GM23248 (cell line): Measurements from ENCODE around the gene AFAP1L1. TPM values are rescaled to one million over a fixed set of nuclear protein-coding genes. Genes with fewer than 3 reads are reported as not detected.

Experiments
- DNase-seq: peaks from one replicate; pipeline ENCODE4 v3.0.0-alpha.2; 2015
- H2AFZ ChIP-seq: fragments of 200-600 bp; sonication (generic); 2 replicates; pipeline ENCODE4 v1.6.1; 2016; ENCODE audit warnings: antibody characterized with exemption
- H3F3A ChIP-seq: fragments of 200-600 bp; sonication (generic); 2 replicates; pipeline ENCODE4 v1.6.1; 2016; ENCODE audit warnings: mild to moderate bottlenecking, antibody characterized with exemption, mixed run types; ENCODE audit not compliant: insufficient read depth
- H3K27ac ChIP-seq: fragments of 200-600 bp; sonication (generic); 2 replicates; pipeline ENCODE4 v1.5.1; 2016; ENCODE audit warnings: mild to moderate bottlenecking
- H3K27me3 ChIP-seq: fragments of 200-600 bp; sonication (generic); replicated peaks from 2 replicates; pipeline ENCODE4 v1.6.1; 2016; ENCODE audit warnings: mild to moderate bottlenecking; ENCODE audit not compliant: insufficient read depth
- H3K36me3 ChIP-seq: fragments of 200-600 bp; sonication (generic); 2 replicates; pipeline ENCODE4 v1.6.1; 2016; ENCODE audit warnings: low read depth, mild to moderate bottlenecking
- H3K4me1 ChIP-seq: fragments of 200-600 bp; sonication (generic); 2 replicates; pipeline ENCODE4 v1.6.1; 2016; ENCODE audit warnings: mild to moderate bottlenecking; ENCODE audit not compliant: insufficient read depth
- H3K4me2 ChIP-seq: fragments of 200-600 bp; sonication (generic); one replicate; pipeline ENCODE4 v1.6.1; 2016; ENCODE audit warnings: mild to moderate bottlenecking; ENCODE audit not compliant: unreplicated experiment
- H3K4me3 ChIP-seq: fragments of 200-600 bp; sonication (generic); 2 replicates; pipeline ENCODE4 v1.5.1; 2016; ENCODE audit warnings: mild to moderate bottlenecking
- H3K79me2 ChIP-seq: fragments of 200-600 bp; sonication (generic); 2 replicates; pipeline ENCODE4 v1.6.1; 2016; ENCODE audit warnings: mild to moderate bottlenecking; ENCODE audit not compliant: insufficient read depth
- H3K9ac ChIP-seq: fragments of 200-600 bp; sonication (generic); 2 replicates; pipeline ENCODE4 v1.6.1; 2016; ENCODE audit warnings: mild to moderate bottlenecking
- H3K9me2 ChIP-seq: fragments of 200-600 bp; sonication (generic); 2 replicates; pipeline ENCODE4 v1.6.1; 2016; ENCODE audit warnings: mixed run types, mild to moderate bottlenecking, moderate library complexity; ENCODE audit not compliant: insufficient read depth
- H3K9me3 ChIP-seq: fragments of 200-600 bp; sonication (generic); one replicate; pipeline ENCODE4 v1.6.1; 2017; ENCODE audit warnings: low read depth
- H4K20me1 ChIP-seq: fragments of 200-600 bp; sonication (generic); 2 replicates; pipeline ENCODE4 v1.6.0; 2016; ENCODE audit not compliant: insufficient read depth
- EZH2 ChIP-seq: fragments of 200-600 bp; sonication (generic); IDR thresholded peaks from 2 replicates; pipeline ENCODE4 v1.6.1; 2018; ENCODE audit warnings: antibody characterized with exemption, mild to moderate bottlenecking; ENCODE audit not compliant: insufficient read depth, poor library complexity, severe bottlenecking
- EZH2phosphoT487 ChIP-seq: fragments of 200-600 bp; sonication (generic); IDR thresholded peaks from 2 replicates; pipeline ENCODE4 v1.6.1; 2018; ENCODE audit warnings: antibody characterized with exemption, moderate library complexity, mild to moderate bottlenecking, low read depth; ENCODE audit not compliant: insufficient read depth
- WGBS, 2 experiments: methylation state at CpG; one replicate each; pipeline ENCODE4 v1.1.6; 2015 to 2017; ENCODE audit warnings: low lambda C conversion rate in 2 of 2, low coverage in 1 of 2; ENCODE audit errors: missing lambda C conversion rate in 2 of 2; 5-methylcytosine and 5-hydroxymethylcytosine counted together
- in situ Hi-C: fragments of 300-500 bp; cut with MboI; formaldehyde crosslinking; loops from 2 replicates; pipeline ENCODE4 v1.15.0; 2020
- polyA plus RNA-seq: library from polyadenylated mRNA; unstranded; fragments of >200 nt; fragmentation: Nextera tagmentation; extraction: Ambion mirVana; gene quantifications from 2 replicates; pipeline ENCODE4 v1.2.1, GENCODE V29; 2016
- total RNA-seq: library from RNA; depleted of rRNA; stranded (reverse); fragments of >200 nt; shearing (Covaris generic); gene quantifications from 2 replicates; pipeline ENCODE4 v1.2.3, GENCODE V29; 2014

The AFAP1L1 gene
- total and polyA plus RNA-seq, 2 experiments from 2014 or later: 0.76 to 1.3 TPM

GRCh38 chr5:149278451-149279210 lies 7.0 kb downstream of the AFAP1L1 start:
- in situ Hi-C loops: no loop called here
- no peaks in the 10 kb centered on the region for H3K9me2 ChIP-seq
- H2AFZ ChIP-seq: no peak overlapping the region
- TF ChIP-seq EZH2phosphoT487: no peak
- H3K9me3 ChIP-seq: no peaks in the 10 kb centered on the region
- H3K27ac ChIP-seq: no peak overlapping the region
- no peak overlapping the region for H3K9ac ChIP-seq
- no peak overlapping the region for H3K4me2 ChIP-seq
- no peaks in the 10 kb centered on the region for H4K20me1 ChIP-seq
- H3K36me3 ChIP-seq: no peaks in the 10 kb centered on the region
- H3F3A ChIP-seq: no peaks in the 10 kb centered on the region
- WGBS, 2 experiments: 85 to 87% methylated on average over 5 of the region's 5 CpGs
- H3K4me1 ChIP-seq: peaks cover under 1% of the 10 kb centered on the region; the same call in 1 of the 2 replicates
- no peak overlapping the region for H3K4me3 ChIP-seq
- DNase-seq: no peak
- H3K79me2 ChIP-seq: no peaks in the 10 kb centered on the region
- no peaks in the 10 kb centered on the region for H3K27me3 ChIP-seq

- H3K36me3 ChIP-seq: no peaks in the 10 kb centered on the region
- no peak overlapping the region for H3K4me3 ChIP-seq
- no peak overlapping the region for H3K9ac ChIP-seq
- no peaks in the 10 kb centered on the region for H3K9me3 ChIP-seq
- H3F3A ChIP-seq: 0 out of 2 replicates have a peak, but pooled peaks cover 4% of the 10 kb centered on the region
- H3K9me2 ChIP-seq: no peaks in the 10 kb centered on the region
- peaks cover 11% of the 10 kb centered on the region for H3K4me1 ChIP-seq
- H2AFZ ChIP-seq: no peak overlapping the region
- no peak overlapping the region for H3K4me2 ChIP-seq
- in situ Hi-C loops: no loop called here
- H3K79me2 ChIP-seq: no peaks in the 10 kb centered on the region
- 85 to 95% methylated on average over 1 of the region's 1 CpG for WGBS, 2 experiments
- TF ChIP-seq EZH2: no peak
- no peaks in the 10 kb centered on the region for H3K27me3 ChIP-seq
- DNase-seq: no peak
- no peaks in the 10 kb centered on the region for H4K20me1 ChIP-seq
- no peak overlapping the region for H3K27ac ChIP-seq
Observed at GRCh38 chr5:149279661-149280060, 8.0 kb downstream of the AFAP1L1 start.

- Histone ChIP-seq H3K79me2 (no peaks in the 10 kb centered on the region), H3K4me2 (no peak overlapping the region), H2AFZ (no peak overlapping the region), H4K20me1 (no peaks in the 10 kb centered on the region), H3K9me2 (no peaks in the 10 kb centered on the region), H3F3A (peaks cover 8% of the 10 kb centered on the region), H3K36me3 (no peaks in the 10 kb centered on the region), H3K27me3 (no peaks in the 10 kb centered on the region), H3K9me3 (no peaks in the 10 kb centered on the region), H3K4me1 (peaks cover 15% of the 10 kb centered on the region), H3K27ac (no peak overlapping the region), H3K9ac (no peak overlapping the region), H3K4me3 (no peak overlapping the region)
- WGBS, 2 experiments: 25 to 44% methylated on average over 1 of the region's 1 CpG
- no peak for DNase-seq
- in situ Hi-C loops: no loop called here
- no peak for TF ChIP-seq EZH2phosphoT487
- no peak for TF ChIP-seq EZH2
Observed at GRCh38 chr5:149280124-149280523, 8.5 kb downstream of the AFAP1L1 start.

GRCh38 chr5:149280802-149281201 lies 9.1 kb downstream of the AFAP1L1 start:
- 86 to 87% methylated on average over 4 of the region's 4 CpGs for WGBS, 2 experiments
- H3F3A ChIP-seq: peaks cover 10% of the 10 kb centered on the region
- in situ Hi-C loops: no loop called here
- peaks cover 15% of the 10 kb centered on the region for H3K4me1 ChIP-seq
- H3K4me3 ChIP-seq: no peak overlapping the region
- H3K36me3 ChIP-seq: no peaks in the 10 kb centered on the region
- H4K20me1 ChIP-seq: no peaks in the 10 kb centered on the region
- no peak overlapping the region for H2AFZ ChIP-seq
- H3K9ac ChIP-seq: no peak overlapping the region
- H3K4me2 ChIP-seq: no peak overlapping the region
- no peaks in the 10 kb centered on the region for H3K79me2 ChIP-seq
- H3K27ac ChIP-seq: no peak overlapping the region
- no peak for TF ChIP-seq EZH2phosphoT487
- TF ChIP-seq EZH2: no peak
- H3K9me2 ChIP-seq: no peaks in the 10 kb centered on the region
- no peaks in the 10 kb centered on the region for H3K9me3 ChIP-seq
- no peaks in the 10 kb centered on the region for H3K27me3 ChIP-seq
- no peak for DNase-seq
